ENCODE results near the gene LYRM7. TPM values are rescaled to one million over a fixed set of nuclear protein-coding genes. Genes with fewer than 3 reads are reported as not detected.
A peak's percentile ranks its signal among the peaks of the same experiment; 100 is the strongest.

Gene LYRM7
- total and polyA plus RNA-seq, 12 donors: 5.3 to 31.5 (median 23.9) TPM

- intact Hi-C loops (cut with DNase I): no loop called here
- WGBS, 2 donors: 71 to 81% methylated on average over 1 of the region's 1 CpG
- no peak overlapping the region for H3K4me3 ChIP-seq
- H3K36me3 ChIP-seq: no peaks in the 10 kb centered on the region
- DNase-seq: no peak
- no peak for TF ChIP-seq CTCF (IDR thresholded peaks at IDR 0.05)
- H3K9me3 ChIP-seq: no peaks in the 10 kb centered on the region
- ATAC-seq: no peak
- peak overlapping the region in 1 of 10 donors; percentile 15 for H3K27ac ChIP-seq
- H3K27me3 ChIP-seq: no peaks in the 10 kb centered on the region
- H3K4me1 ChIP-seq: peaks cover 0 to 11% (median 0%) of the 10 kb centered on the region in 9 donors
Measured at GRCh38 chr5:131239686-131240085, 68.9 kb downstream of the LYRM7 start.

GRCh38 chr5:131242728-131243255 is 72.0 kb downstream of the LYRM7 start:
- no peak for TF ChIP-seq CTCF (IDR thresholded peaks at IDR 0.05)
- peaks cover 0 to 11% (median 0%) of the 10 kb centered on the region in 9 donors for H3K4me1 ChIP-seq
- no peak for DNase-seq
- no peaks in the 10 kb centered on the region for H3K36me3 ChIP-seq
- no peak overlapping the region for H3K4me3 ChIP-seq
- no peaks in the 10 kb centered on the region for H3K27me3 ChIP-seq
- no peak for ATAC-seq
- no peak overlapping the region for H3K27ac ChIP-seq
- peaks cover 0 to 22% (median 0%) of the 10 kb centered on the region in 11 donors for H3K9me3 ChIP-seq
- intact Hi-C loops (cut with DNase I): no loop called here

- no peak overlapping the region for H3K4me3 ChIP-seq
- no peaks in the 10 kb centered on the region for H3K27me3 ChIP-seq
- no peak overlapping the region for H3K27ac ChIP-seq
- TF ChIP-seq CTCF (IDR thresholded peaks at IDR 0.05): no peak
- H3K9me3 ChIP-seq: peaks cover 0 to 22% (median 0%) of the 10 kb centered on the region in 11 donors
- DNase-seq (no peak), ATAC-seq (no peak)
- H3K36me3 ChIP-seq: no peaks in the 10 kb centered on the region
- intact Hi-C loops (cut with DNase I): no loop called here
- H3K4me1 ChIP-seq: peaks cover 0 to 14% (median 0%) of the 10 kb centered on the region in 9 donors
Measured at GRCh38 chr5:131245312-131245711, 74.6 kb downstream of the LYRM7 start.

- no peak for TF ChIP-seq CTCF (IDR thresholded peaks at IDR 0.05)
- Histone ChIP-seq H3K4me3 (no peak overlapping the region), H3K9me3 (peaks cover 0 to 22% (median 0%) of the 10 kb centered on the region in 11 donors), H3K27me3 (no peaks in the 10 kb centered on the region), H3K4me1 (peaks cover 0 to 19% (median 0%) of the 10 kb centered on the region in 9 donors), H3K27ac (no peak overlapping the region), H3K36me3 (no peaks in the 10 kb centered on the region)
- 91 to 97% methylated on average over 2 of the region's 2 CpGs for WGBS, 2 donors
- no peak for ATAC-seq
- intact Hi-C loops (cut with DNase I): no loop called here
- DNase-seq: no peak
Measured at GRCh38 chr5:131245948-131246347, 75.2 kb downstream of the LYRM7 start.
